GM19239 (cell line): Measurements from ENCODE around the gene NRARP.

ENCODE experiments used
- DNase-seq: peaks from one replicate; pipeline ENCODE4 v3.0.0; 2011; ENCODE audit warnings: low spot score; ENCODE audit not compliant: insufficient read length
- FAIRE-seq: peaks from 2 replicates; lab custom pipeline; 2011; peaks lifted over from hg19 to GRCh38; lab: Jason Lieb, UNC

Gene NRARP

GRCh38 chr9:137311986-137312851 lies 10.1 kb upstream of the NRARP start:
- DNase-seq = no peak
- no peak for FAIRE-seq

- FAIRE-seq = no peak
- no peak for DNase-seq
These were observed 9.3 kb upstream of the NRARP start for GRCh38 chr9:137311171-137311985.

GRCh38 chr9:137310189-137311052 lies 8.3 kb upstream of the NRARP start:
- DNase-seq = no peak
- FAIRE-seq = no peak

- DNase-seq (no peak), FAIRE-seq (no peak)
These were observed 7.5 kb upstream of the NRARP start for GRCh38 chr9:137309368-137310188.

GRCh38 chr9:137308057-137308619 lies 6.1 kb upstream of the NRARP start:
- FAIRE-seq (no peak), DNase-seq (no peak)

- no peak for FAIRE-seq
- no peak for DNase-seq
These were observed 5.4 kb upstream of the NRARP start for GRCh38 chr9:137307255-137308056.

- DNase-seq (no peak), FAIRE-seq (no peak)
These were observed 4.8 kb upstream of the NRARP start for GRCh38 chr9:137306850-137307254.

GRCh38 chr9:137306066-137306849 lies 4.2 kb upstream of the NRARP start:
- DNase-seq (no peak), FAIRE-seq (no peak)

- FAIRE-seq = no peak
- DNase-seq = no peak
These were observed 3.7 kb upstream of the NRARP start for GRCh38 chr9:137305798-137306065.

GRCh38 chr9:137305060-137305797 lies 3.2 kb upstream of the NRARP start:
- DNase-seq (no peak), FAIRE-seq (no peak)

- DNase-seq = no peak
- FAIRE-seq = no peak
These were observed 2.5 kb upstream of the NRARP start for GRCh38 chr9:137304383-137305059.

GRCh38 chr9:137303893-137304382 lies 1.9 kb upstream of the NRARP start:
- FAIRE-seq = no peak
- DNase-seq = no peak

GRCh38 chr9:137303151-137303892 lies 1.3 kb upstream of the NRARP start:
- no peak for FAIRE-seq
- no peak for DNase-seq

GRCh38 chr9:137302449-137303150 lies 529 bp upstream of the NRARP start:
- FAIRE-seq = peak; percentile 62
- DNase-seq = peak; percentile 96
